ENCODE data around the gene METTL2A.
"Not testable (repeated sequence)": the region's sequence is repeated elsewhere in the genome, so short reads cannot be mapped to it uniquely, and the experiment has no call there.

DNA sequence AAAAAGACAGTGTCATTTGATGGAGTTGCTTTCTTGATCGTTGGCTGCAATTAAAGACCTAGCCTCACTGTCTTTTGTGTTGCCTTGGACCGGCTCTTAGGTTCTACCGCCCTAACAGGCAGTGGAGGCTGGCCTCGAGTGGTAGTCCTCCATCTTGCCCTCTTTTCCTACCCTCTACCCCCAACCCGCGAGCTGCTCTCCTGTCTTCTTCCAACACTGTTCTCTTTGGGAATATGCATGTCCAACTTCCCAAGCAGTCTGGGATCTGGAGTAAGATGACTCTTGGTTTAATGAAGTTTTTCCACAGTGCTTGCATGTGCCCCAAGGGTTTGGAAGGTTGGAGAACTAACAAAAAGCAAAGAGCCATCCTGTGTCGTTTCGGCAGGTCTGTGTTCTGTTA lies 53.4 kb downstream of the METTL2A start:
- TF ChIP-seq BHLHE40 (IDR thresholded peaks at IDR 0.05; ENCODE audit: low read depth, low read length); SMC3 (IDR thresholded peaks at IDR 0.05); CTCF (IDR thresholded peaks at IDR 0.05); EP300 (IDR thresholded peaks at IDR 0.05); POLR2A (IDR thresholded peaks at IDR 0.05; ENCODE audit: low read length); SREBF2 (IDR thresholded peaks at IDR 0.05); ESRRA (IDR thresholded peaks at IDR 0.05; ENCODE audit: borderline replicate concordance, low read length); NFE2L2 (conservative IDR thresholded peaks at IDR 0.05; ENCODE audit: low read length); KDM5A (IDR thresholded peaks at IDR 0.05); RCOR1 (IDR thresholded peaks at IDR 0.05; ENCODE audit: low read depth, low read length); HOXA7 (CRISPR knock-in tag; IDR thresholded peaks at IDR 0.05); USF2 (IDR thresholded peaks at IDR 0.05): not testable (repeated sequence)
- TF ChIP-seq, protein P1, sequence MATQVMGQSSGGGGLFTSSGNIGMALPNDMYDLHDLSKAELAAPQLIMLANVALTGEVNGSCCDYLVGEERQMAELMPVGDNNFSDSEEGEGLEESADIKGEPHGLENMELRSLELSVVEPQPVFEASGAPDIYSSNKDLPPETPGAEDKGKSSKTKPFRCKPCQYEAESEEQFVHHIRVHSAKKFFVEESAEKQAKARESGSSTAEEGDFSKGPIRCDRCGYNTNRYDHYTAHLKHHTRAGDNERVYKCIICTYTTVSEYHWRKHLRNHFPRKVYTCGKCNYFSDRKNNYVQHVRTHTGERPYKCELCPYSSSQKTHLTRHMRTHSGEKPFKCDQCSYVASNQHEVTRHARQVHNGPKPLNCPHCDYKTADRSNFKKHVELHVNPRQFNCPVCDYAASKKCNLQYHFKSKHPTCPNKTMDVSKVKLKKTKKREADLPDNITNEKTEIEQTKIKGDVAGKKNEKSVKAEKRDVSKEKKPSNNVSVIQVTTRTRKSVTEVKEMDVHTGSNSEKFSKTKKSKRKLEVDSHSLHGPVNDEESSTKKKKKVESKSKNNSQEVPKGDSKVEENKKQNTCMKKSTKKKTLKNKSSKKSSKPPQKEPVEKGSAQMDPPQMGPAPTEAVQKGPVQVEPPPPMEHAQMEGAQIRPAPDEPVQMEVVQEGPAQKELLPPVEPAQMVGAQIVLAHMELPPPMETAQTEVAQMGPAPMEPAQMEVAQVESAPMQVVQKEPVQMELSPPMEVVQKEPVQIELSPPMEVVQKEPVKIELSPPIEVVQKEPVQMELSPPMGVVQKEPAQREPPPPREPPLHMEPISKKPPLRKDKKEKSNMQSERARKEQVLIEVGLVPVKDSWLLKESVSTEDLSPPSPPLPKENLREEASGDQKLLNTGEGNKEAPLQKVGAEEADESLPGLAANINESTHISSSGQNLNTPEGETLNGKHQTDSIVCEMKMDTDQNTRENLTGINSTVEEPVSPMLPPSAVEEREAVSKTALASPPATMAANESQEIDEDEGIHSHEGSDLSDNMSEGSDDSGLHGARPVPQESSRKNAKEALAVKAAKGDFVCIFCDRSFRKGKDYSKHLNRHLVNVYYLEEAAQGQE (IDR thresholded peaks at IDR 0.05): not testable (repeated sequence)
